GM13976 (cell line): Measurements from ENCODE around the gene FGF8.

Experiments
- DNase-seq: peaks from one replicate; pipeline ENCODE4 v3.0.0; 2012; ENCODE audit warnings: low spot score
- in situ Hi-C: fragments of 300-500 bp; cut with MboI; formaldehyde crosslinking; loops from one replicate; pipeline ENCODE4 v1.12.0; 2022; ENCODE audit warnings: low sequenced_read_pairs, mixed read lengths, inconsistent platforms; ENCODE audit not compliant: unreplicated experiment
- TF ChIP-seq, protein P1 (sequence below): IDR thresholded peaks from 2 replicates; pipeline ENCODE4 v1.5.1; 2012; ENCODE audit warnings: borderline replicate concordance, mild to moderate bottlenecking; ENCODE audit not compliant: insufficient read depth; ENCODE audit errors: extremely low read depth, missing control alignments, control extremely low read depth

Gene FGF8

GRCh38 chr10:101732096-101732495 is 43.8 kb downstream of the FGF8 start:
- DNase-seq, result no peak
- TF ChIP-seq, protein P1, sequence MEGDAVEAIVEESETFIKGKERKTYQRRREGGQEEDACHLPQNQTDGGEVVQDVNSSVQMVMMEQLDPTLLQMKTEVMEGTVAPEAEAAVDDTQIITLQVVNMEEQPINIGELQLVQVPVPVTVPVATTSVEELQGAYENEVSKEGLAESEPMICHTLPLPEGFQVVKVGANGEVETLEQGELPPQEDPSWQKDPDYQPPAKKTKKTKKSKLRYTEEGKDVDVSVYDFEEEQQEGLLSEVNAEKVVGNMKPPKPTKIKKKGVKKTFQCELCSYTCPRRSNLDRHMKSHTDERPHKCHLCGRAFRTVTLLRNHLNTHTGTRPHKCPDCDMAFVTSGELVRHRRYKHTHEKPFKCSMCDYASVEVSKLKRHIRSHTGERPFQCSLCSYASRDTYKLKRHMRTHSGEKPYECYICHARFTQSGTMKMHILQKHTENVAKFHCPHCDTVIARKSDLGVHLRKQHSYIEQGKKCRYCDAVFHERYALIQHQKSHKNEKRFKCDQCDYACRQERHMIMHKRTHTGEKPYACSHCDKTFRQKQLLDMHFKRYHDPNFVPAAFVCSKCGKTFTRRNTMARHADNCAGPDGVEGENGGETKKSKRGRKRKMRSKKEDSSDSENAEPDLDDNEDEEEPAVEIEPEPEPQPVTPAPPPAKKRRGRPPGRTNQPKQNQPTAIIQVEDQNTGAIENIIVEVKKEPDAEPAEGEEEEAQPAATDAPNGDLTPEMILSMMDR, result no peak
- in situ Hi-C loops, result no loop called here

- DNase-seq, result no peak
- in situ Hi-C loops, result no loop called here
These were observed 49.9 kb downstream of the FGF8 start for GRCh38 chr10:101726115-101726387.

GRCh38 chr10:101725296-101726114 is 50.4 kb downstream of the FGF8 start:
- in situ Hi-C loops, result no loop called here
- TF ChIP-seq, protein P1, result no peak
- peak; percentile 44 for DNase-seq

More at GRCh38 chr10:101726115-101726387, 49.9 kb downstream of the FGF8 start:
- TF ChIP-seq, protein P1, result no peak

DNA sequence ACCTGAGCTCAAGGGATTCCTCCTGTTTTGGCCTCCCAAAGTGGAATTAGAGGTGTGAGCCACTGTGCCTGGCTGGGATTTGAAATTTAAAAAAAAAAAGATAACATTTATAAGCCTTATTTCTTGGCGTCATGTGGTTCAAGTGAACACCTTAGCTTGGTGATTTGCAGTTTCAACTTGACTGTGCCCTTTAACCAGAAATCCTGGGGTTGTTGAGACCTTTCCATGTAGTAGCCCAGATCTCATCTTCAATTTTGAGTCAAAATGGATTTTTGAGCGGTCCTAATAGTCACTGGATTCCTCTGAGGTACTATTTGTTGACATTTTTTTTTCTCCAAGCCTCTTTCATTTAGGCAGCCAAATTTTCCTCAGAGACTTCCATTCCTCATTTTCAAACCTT is 51.5 kb downstream of the FGF8 start:
- DNase-seq, result no peak
- TF ChIP-seq, protein P1, result no peak
- in situ Hi-C loops, result no loop called here

GRCh38 chr10:101723176-101723575 is 52.7 kb downstream of the FGF8 start:
- no peak for DNase-seq
- in situ Hi-C loops, result no loop called here
- TF ChIP-seq, protein P1, result no peak

GRCh38 chr10:101721806-101722205 is 54.1 kb downstream of the FGF8 start:
- DNase-seq, result no peak
- TF ChIP-seq, protein P1, result no peak
- in situ Hi-C loops, result no loop called here
